SU-DHL-6 (cell line): ENCODE measurements around the gene VWCE.

ENCODE experiments used
- H2AFZ ChIP-seq: fragments of 200-600 bp; sonication (generic); 2 replicates; pipeline ENCODE4 v1.6.1; 2014; ENCODE audit warnings: low read depth, mild to moderate bottlenecking, moderate library complexity, mixed read lengths, antibody characterized with exemption, low read length; ENCODE audit not compliant: severe bottlenecking
- H3F3A ChIP-seq: fragments of 200-600 bp; shearing (Covaris generic); 2 replicates; pipeline ENCODE4 v1.6.0; 2016; ENCODE audit warnings: antibody characterized with exemption, mild to moderate bottlenecking; ENCODE audit not compliant: insufficient read depth
- H3K27ac ChIP-seq: fragments of 200-600 bp; sonication (generic); 2 replicates; pipeline ENCODE4 v1.5.1; 2016; ENCODE audit warnings: low read depth, mild to moderate bottlenecking, low read length, moderate library complexity, mixed read lengths
- H3K27me3 ChIP-seq: fragments of 200-600 bp; sonication (generic), shearing (Covaris generic); 2 replicates; pipeline ENCODE4 v1.6.0; 2014; ENCODE audit warnings: mild to moderate bottlenecking, low read length
- H3K36me3 ChIP-seq: fragments of 200-600 bp; sonication (generic); 2 replicates; pipeline ENCODE4 v1.6.1; 2014; ENCODE audit warnings: mild to moderate bottlenecking, low read length, mixed read lengths
- H3K4me2 ChIP-seq: fragments of 300-600, 200-600 bp; shearing (Covaris generic), sonication (generic); 2 replicates; pipeline ENCODE4 v1.6.0; 2014; ENCODE audit warnings: low read length, low read depth, mild to moderate bottlenecking; ENCODE audit not compliant: poor library complexity, severe bottlenecking
- H3K4me3 ChIP-seq: fragments of 200-600 bp; sonication (generic); 2 replicates; pipeline ENCODE4 v1.5.1; 2014; ENCODE audit warnings: antibody characterized with exemption, low read length, mild to moderate bottlenecking, mixed read lengths; ENCODE audit not compliant: insufficient read depth, poor library complexity, severe bottlenecking
- H3K79me2 ChIP-seq: fragments of 200-600 bp; sonication (generic); 2 replicates; pipeline ENCODE4 v1.6.1; 2014; ENCODE audit warnings: mild to moderate bottlenecking, low read length, moderate library complexity; ENCODE audit not compliant: insufficient read depth
- H3K9ac ChIP-seq: fragments of 200-600 bp; sonication (generic); 2 replicates; pipeline ENCODE4 v1.7.0; 2014; ENCODE audit warnings: mild to moderate bottlenecking, low read length
- H3K9me2 ChIP-seq: fragments of 200-600 bp; sonication (generic); replicated peaks from 2 replicates; pipeline ENCODE4 v1.6.1; 2014; ENCODE audit warnings: low read length; ENCODE audit not compliant: insufficient read depth
- H3K9me3 ChIP-seq: fragments of 200-600 bp; sonication (generic); 2 replicates; pipeline ENCODE4 v1.6.1; 2014; ENCODE audit warnings: low read length, mixed read lengths; ENCODE audit not compliant: insufficient read depth
- H4K20me1 ChIP-seq: fragments of 200-600 bp; sonication (generic); 2 replicates; pipeline ENCODE4 v1.6.1; 2014; ENCODE audit warnings: low read depth, mild to moderate bottlenecking, antibody characterized with exemption, low read length, moderate library complexity, mixed read lengths
- EZH2phosphoT487 ChIP-seq: fragments of 200-600 bp; sonication (generic), shearing (Covaris generic); conservative IDR thresholded peaks from 2 replicates; pipeline ENCODE4 v1.6.1; 2018; ENCODE audit warnings: mild to moderate bottlenecking, antibody characterized with exemption, low read length, moderate library complexity, mixed read lengths
- TF ChIP-seq, protein P1 (sequence below): fragments of 200-600 bp; sonication (generic); IDR thresholded peaks from one replicate; pipeline ENCODE4 v1.5.1; 2017; ENCODE audit warnings: antibody characterized with exemption, mild to moderate bottlenecking, low read length, moderate library complexity; ENCODE audit not compliant: insufficient read depth, poor library complexity, severe bottlenecking

The VWCE gene

DNA sequence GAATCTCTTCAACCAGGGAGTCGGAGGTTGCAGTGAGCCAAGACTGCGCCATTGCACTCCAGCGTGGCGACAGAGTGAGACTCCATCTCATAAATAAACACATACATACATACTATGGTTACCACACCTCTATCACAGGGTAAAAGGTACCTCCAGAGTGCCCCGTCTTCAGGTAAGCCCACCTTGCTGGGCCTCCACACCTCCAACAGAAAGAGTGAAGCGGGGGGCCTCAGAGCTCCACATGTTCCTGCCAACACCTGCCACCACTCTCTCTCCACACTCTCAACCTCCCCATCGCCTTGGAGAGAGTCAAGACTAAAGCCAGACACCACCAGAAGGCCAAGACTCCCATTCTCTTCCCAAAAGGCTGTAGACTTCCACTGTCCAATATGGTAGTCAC lies 10.3 kb upstream of the VWCE start:
- no peak overlapping the region for H3K4me3 ChIP-seq
- no peak overlapping the region for H2AFZ ChIP-seq
- H3K9me2 ChIP-seq, result no peaks in the 10 kb centered on the region
- H3K9ac ChIP-seq, result no peak overlapping the region
- no peaks in the 10 kb centered on the region for H3K79me2 ChIP-seq
- H3K27ac ChIP-seq, result no peak overlapping the region
- peaks cover 15% of the 10 kb centered on the region; the same call in 1 of the 2 replicates for H3K36me3 ChIP-seq
- H3K4me2 ChIP-seq, result no peak overlapping the region
- H3K9me3 ChIP-seq, result no peaks in the 10 kb centered on the region
- no peaks in the 10 kb centered on the region for H4K20me1 ChIP-seq
- H3K27me3 ChIP-seq, result no peaks in the 10 kb centered on the region
- no peaks in the 10 kb centered on the region for H3F3A ChIP-seq
- TF ChIP-seq, protein P1, sequence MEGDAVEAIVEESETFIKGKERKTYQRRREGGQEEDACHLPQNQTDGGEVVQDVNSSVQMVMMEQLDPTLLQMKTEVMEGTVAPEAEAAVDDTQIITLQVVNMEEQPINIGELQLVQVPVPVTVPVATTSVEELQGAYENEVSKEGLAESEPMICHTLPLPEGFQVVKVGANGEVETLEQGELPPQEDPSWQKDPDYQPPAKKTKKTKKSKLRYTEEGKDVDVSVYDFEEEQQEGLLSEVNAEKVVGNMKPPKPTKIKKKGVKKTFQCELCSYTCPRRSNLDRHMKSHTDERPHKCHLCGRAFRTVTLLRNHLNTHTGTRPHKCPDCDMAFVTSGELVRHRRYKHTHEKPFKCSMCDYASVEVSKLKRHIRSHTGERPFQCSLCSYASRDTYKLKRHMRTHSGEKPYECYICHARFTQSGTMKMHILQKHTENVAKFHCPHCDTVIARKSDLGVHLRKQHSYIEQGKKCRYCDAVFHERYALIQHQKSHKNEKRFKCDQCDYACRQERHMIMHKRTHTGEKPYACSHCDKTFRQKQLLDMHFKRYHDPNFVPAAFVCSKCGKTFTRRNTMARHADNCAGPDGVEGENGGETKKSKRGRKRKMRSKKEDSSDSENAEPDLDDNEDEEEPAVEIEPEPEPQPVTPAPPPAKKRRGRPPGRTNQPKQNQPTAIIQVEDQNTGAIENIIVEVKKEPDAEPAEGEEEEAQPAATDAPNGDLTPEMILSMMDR, result no peak
- no peak for TF ChIP-seq EZH2phosphoT487

DNA sequence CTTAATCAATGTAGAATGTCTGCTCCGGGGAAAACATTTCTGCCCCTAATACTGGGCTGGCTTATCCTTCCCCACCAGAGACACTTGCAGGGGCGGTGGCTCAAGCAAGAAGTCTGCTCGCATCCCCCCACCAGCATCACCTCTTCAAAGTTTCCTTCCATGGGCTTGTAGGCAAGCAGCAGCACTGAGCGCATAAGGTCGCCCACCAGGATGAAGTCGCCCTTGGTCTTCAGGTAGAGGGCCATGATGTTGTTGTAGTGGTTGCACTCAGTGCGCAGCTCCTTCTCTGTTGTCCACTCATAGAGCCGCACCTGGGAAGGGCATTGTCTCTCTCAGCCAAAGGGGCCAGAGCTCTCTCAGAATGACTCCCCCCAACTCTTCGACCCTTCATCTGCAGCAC lies 8.6 kb upstream of the VWCE start:
- Histone ChIP-seq H3K9ac (no peak overlapping the region), H3K4me3 (no peak overlapping the region), H3K9me3 (no peaks in the 10 kb centered on the region), H3K27ac (no peak overlapping the region), H3K9me2 (no peaks in the 10 kb centered on the region), H3K27me3 (no peaks in the 10 kb centered on the region), H4K20me1 (no peaks in the 10 kb centered on the region), H3K79me2 (no peaks in the 10 kb centered on the region), H3K36me3 (peaks cover 15% of the 10 kb centered on the region; the same call in 1 of the 2 replicates), H3F3A (no peaks in the 10 kb centered on the region), H3K4me2 (no peak overlapping the region), H2AFZ (no peak overlapping the region)
- TF ChIP-seq, protein P1, result no peak
- no peak for TF ChIP-seq EZH2phosphoT487

DNA sequence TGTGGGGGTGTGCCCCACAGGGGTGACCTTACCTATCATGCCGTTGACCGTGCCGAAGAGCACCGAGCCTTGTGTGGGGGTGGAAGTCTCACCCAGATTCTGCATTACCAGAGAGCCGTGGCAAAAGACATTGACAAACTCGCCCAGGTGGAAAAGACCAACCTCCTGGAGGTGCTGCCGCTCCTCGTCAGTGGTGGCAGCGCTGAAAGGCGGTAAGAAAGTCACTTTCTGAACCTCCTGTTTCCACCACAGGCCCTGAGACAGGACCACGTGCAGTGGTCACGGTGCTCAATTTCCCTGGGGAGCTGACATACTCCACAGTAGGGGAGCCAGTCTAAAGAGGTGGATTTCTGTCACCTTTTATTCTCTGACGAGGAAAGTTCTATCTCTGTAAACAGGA lies 7.4 kb upstream of the VWCE start:
- no peak for TF ChIP-seq EZH2phosphoT487
- TF ChIP-seq, protein P1, result no peak
- Histone ChIP-seq H3K9ac (no peak overlapping the region), H4K20me1 (no peaks in the 10 kb centered on the region), H3K27ac (no peak overlapping the region), H3K27me3 (no peaks in the 10 kb centered on the region), H3K4me3 (no peak overlapping the region), H3K4me2 (no peak overlapping the region), H3F3A (peaks cover 3% of the 10 kb centered on the region), H3K79me2 (no peaks in the 10 kb centered on the region), H3K36me3 (peaks cover 11% of the 10 kb centered on the region; the same call in 1 of the 2 replicates), H3K9me2 (no peaks in the 10 kb centered on the region), H2AFZ (no peak overlapping the region), H3K9me3 (no peaks in the 10 kb centered on the region)
